ENCODE measurements around the gene C1QL1.

Gene C1QL1

GRCh38 chr17:44978807-44979206, 10.7 kb upstream of the C1QL1 start:
- Mint-ChIP-seq H3K4me1 (ENCODE audit: low read depth) (no peaks in the 10 kb centered on the region), H3K4me3 (no peak overlapping the region), H3K9me3 (no peaks in the 10 kb centered on the region), H3K36me3 (ENCODE audit: low read depth) (no peaks in the 10 kb centered on the region), H3K27me3 (peaks cover 77% of the 10 kb centered on the region), H3K27ac (no peak overlapping the region)
- intact Hi-C loops (cut with micrococcal nuclease): no loop called here

- no peak overlapping the region for H3K27ac Mint-ChIP-seq
- no peaks in the 10 kb centered on the region for H3K9me3 Mint-ChIP-seq
- H3K27me3 Mint-ChIP-seq: peaks cover 84% of the 10 kb centered on the region
Measured at GRCh38 chr17:44977814-44978550, 9.9 kb upstream of the C1QL1 start.

GRCh38 chr17:44977065-44977464, 9.0 kb upstream of the C1QL1 start:
- intact Hi-C loops (cut with micrococcal nuclease): no loop called here
- Mint-ChIP-seq H3K9me3 (no peaks in the 10 kb centered on the region), H3K27me3 (peaks cover 84% of the 10 kb centered on the region), H3K36me3 (ENCODE audit: low read depth) (no peaks in the 10 kb centered on the region), H3K4me1 (ENCODE audit: low read depth) (peaks cover 3% of the 10 kb centered on the region), H3K4me3 (no peak overlapping the region), H3K27ac (no peak overlapping the region)

More at GRCh38 chr17:44977814-44978550, 9.9 kb upstream of the C1QL1 start:
- no peak overlapping the region for H3K4me3 Mint-ChIP-seq
- no peaks in the 10 kb centered on the region for H3K36me3 Mint-ChIP-seq (ENCODE audit: low read depth)
- no peaks in the 10 kb centered on the region for H3K4me1 Mint-ChIP-seq (ENCODE audit: low read depth)
- intact Hi-C loops (cut with micrococcal nuclease): no loop called here

- Mint-ChIP-seq H3K9me3 (no peaks in the 10 kb centered on the region), H3K27me3 (peaks cover 84% of the 10 kb centered on the region), H3K27ac (no peak overlapping the region), H3K4me1 (ENCODE audit: low read depth) (peaks cover 6% of the 10 kb centered on the region), H3K36me3 (ENCODE audit: low read depth) (no peaks in the 10 kb centered on the region), H3K4me3 (no peak overlapping the region)
- intact Hi-C loops (cut with micrococcal nuclease): no loop called here
Measured at GRCh38 chr17:44976206-44976605, 8.1 kb upstream of the C1QL1 start.

GRCh38 chr17:44972953-44973352, 4.8 kb upstream of the C1QL1 start:
- no peak overlapping the region for H3K4me3 Mint-ChIP-seq
- intact Hi-C loops (cut with micrococcal nuclease): no loop called here
- no peaks in the 10 kb centered on the region for H3K9me3 Mint-ChIP-seq
- H3K27ac Mint-ChIP-seq: no peak overlapping the region
- H3K36me3 Mint-ChIP-seq (ENCODE audit: low read depth): no peaks in the 10 kb centered on the region
- peaks cover 24% of the 10 kb centered on the region for H3K4me1 Mint-ChIP-seq (ENCODE audit: low read depth)
- peaks cover 87% of the 10 kb centered on the region for H3K27me3 Mint-ChIP-seq

- no peak overlapping the region for H3K27ac Mint-ChIP-seq
- intact Hi-C loops (cut with micrococcal nuclease): no loop called here
- H3K27me3 Mint-ChIP-seq: peaks cover 84% of the 10 kb centered on the region
- no peak overlapping the region for H3K4me3 Mint-ChIP-seq
- no peaks in the 10 kb centered on the region for H3K9me3 Mint-ChIP-seq
- H3K4me1 Mint-ChIP-seq (ENCODE audit: low read depth): peaks cover 27% of the 10 kb centered on the region
- H3K36me3 Mint-ChIP-seq (ENCODE audit: low read depth): no peaks in the 10 kb centered on the region
Measured at GRCh38 chr17:44971776-44972483, 3.8 kb upstream of the C1QL1 start.

GRCh38 chr17:44970136-44970741, 2.1 kb upstream of the C1QL1 start:
- H3K36me3 Mint-ChIP-seq (ENCODE audit: low read depth): no peaks in the 10 kb centered on the region
- peaks cover 30% of the 10 kb centered on the region for H3K4me1 Mint-ChIP-seq (ENCODE audit: low read depth)
- intact Hi-C loops (cut with micrococcal nuclease): no loop called here
- H3K27me3 Mint-ChIP-seq: peaks cover 85% of the 10 kb centered on the region
- no peak overlapping the region for H3K27ac Mint-ChIP-seq
- H3K9me3 Mint-ChIP-seq: no peaks in the 10 kb centered on the region
- H3K4me3 Mint-ChIP-seq: peak overlapping the region; percentile 43

GRCh38 chr17:44969144-44969780, 1.2 kb upstream of the C1QL1 start:
- intact Hi-C loops (cut with micrococcal nuclease): no loop called here
- Mint-ChIP-seq H3K27ac (no peak overlapping the region), H3K4me1 (ENCODE audit: low read depth) (peaks cover 30% of the 10 kb centered on the region), H3K36me3 (ENCODE audit: low read depth) (no peaks in the 10 kb centered on the region), H3K4me3 (peak overlapping the region; percentile 34), H3K27me3 (peaks cover 88% of the 10 kb centered on the region), H3K9me3 (no peaks in the 10 kb centered on the region)

- Mint-ChIP-seq H3K27me3 (peaks cover 89% of the 10 kb centered on the region), H3K9me3 (no peaks in the 10 kb centered on the region), H3K27ac (no peak overlapping the region), H3K4me3 (no peak overlapping the region), H3K4me1 (ENCODE audit: low read depth) (peaks cover 30% of the 10 kb centered on the region), H3K36me3 (ENCODE audit: low read depth) (no peaks in the 10 kb centered on the region)
- intact Hi-C loops (cut with micrococcal nuclease): no loop called here
Measured at GRCh38 chr17:44967907-44968224, 237 bp downstream of the C1QL1 start.

- Mint-ChIP-seq H3K36me3 (ENCODE audit: low read depth) (no peaks in the 10 kb centered on the region), H3K27me3 (peaks cover 85% of the 10 kb centered on the region), H3K4me1 (ENCODE audit: low read depth) (peaks cover 29% of the 10 kb centered on the region), H3K9me3 (no peaks in the 10 kb centered on the region), H3K27ac (no peak overlapping the region), H3K4me3 (no peak overlapping the region)
- intact Hi-C loops (cut with micrococcal nuclease): no loop called here
Measured at GRCh38 chr17:44967026-44967906, 837 bp downstream of the C1QL1 start.

- Mint-ChIP-seq H3K4me1 (ENCODE audit: low read depth) (peaks cover 24% of the 10 kb centered on the region), H3K27ac (no peak overlapping the region), H3K4me3 (no peak overlapping the region), H3K9me3 (no peaks in the 10 kb centered on the region), H3K36me3 (ENCODE audit: low read depth) (no peaks in the 10 kb centered on the region), H3K27me3 (peaks cover 84% of the 10 kb centered on the region)
- intact Hi-C loops (cut with micrococcal nuclease): no loop called here
Measured at GRCh38 chr17:44966348-44967025, 1.6 kb downstream of the C1QL1 start.

- Mint-ChIP-seq H3K27me3 (peaks cover 86% of the 10 kb centered on the region), H3K4me1 (ENCODE audit: low read depth) (peaks cover 24% of the 10 kb centered on the region), H3K27ac (no peak overlapping the region), H3K9me3 (no peaks in the 10 kb centered on the region), H3K36me3 (ENCODE audit: low read depth) (no peaks in the 10 kb centered on the region), H3K4me3 (no peak overlapping the region)
- intact Hi-C loops (cut with micrococcal nuclease): no loop called here
Measured at GRCh38 chr17:44965481-44966234, 2.4 kb downstream of the C1QL1 start.

Data from dendritic cell treated with granulocyte-macrophage colony-stimulating factor and Interleukin-4, amounts not matched to agents 40 ng/mL and 50 ng/mL, for 4 days (primary cell).